ENCODE data around the gene ELP2. TPM values are rescaled to one million over a fixed set of nuclear protein-coding genes. Genes with fewer than 3 reads are reported as not detected.
A peak's percentile ranks its signal among the peaks of the same experiment; 100 is the strongest.
"Not testable (repeated sequence)": the region's sequence is repeated elsewhere in the genome, so short reads cannot be mapped to it uniquely, and the experiment has no call there.

The ELP2 gene
- total and polyA plus RNA-seq, 4 donors, result 27.3 to 78.1 (median 50.9) TPM

- Histone ChIP-seq H3K4me1 (ENCODE audit: control insufficient read depth in 4 of 4, insufficient read depth in 4 of 4, low read length in 3 of 4) (no peaks in the 10 kb centered on the region), H3K27me3 (ENCODE audit: control insufficient read depth in 4 of 4, insufficient read depth in 4 of 4, low read length in 3 of 4) (no peaks in the 10 kb centered on the region), H3K9me3 (ENCODE audit: control insufficient read depth in 4 of 4, low read length in 3 of 4) (no peaks in the 10 kb centered on the region), H3K36me3 (ENCODE audit: control insufficient read depth in 4 of 4, insufficient read depth in 3 of 4, low read depth in 1 of 4, low read length in 3 of 4) (peaks cover 1 to 51% (median 30%) of the 10 kb centered on the region in 4 donors), H3K4me3 (ENCODE audit: low read depth in 1 of 3, low read length in 3 of 3) (no peak overlapping the region), H3K27ac (ENCODE audit: low read depth in 1 of 2, low read length in 2 of 2) (no peak overlapping the region), H3K9ac (ENCODE audit: low read depth in 1 of 2, low read length in 2 of 2) (no peak overlapping the region)
- peak in 1 of 2 donors; percentile 34 for TF ChIP-seq RXRA (IDR thresholded peaks at IDR 0.05)
- TF ChIP-seq HNF4G (IDR thresholded peaks at IDR 0.05), result no peak
- DNase-seq (ENCODE audit: low spot score), result no peak
Observed at GRCh38 chr18:36112302-36112701, 17.4 kb upstream of the ELP2 start.

DNA sequence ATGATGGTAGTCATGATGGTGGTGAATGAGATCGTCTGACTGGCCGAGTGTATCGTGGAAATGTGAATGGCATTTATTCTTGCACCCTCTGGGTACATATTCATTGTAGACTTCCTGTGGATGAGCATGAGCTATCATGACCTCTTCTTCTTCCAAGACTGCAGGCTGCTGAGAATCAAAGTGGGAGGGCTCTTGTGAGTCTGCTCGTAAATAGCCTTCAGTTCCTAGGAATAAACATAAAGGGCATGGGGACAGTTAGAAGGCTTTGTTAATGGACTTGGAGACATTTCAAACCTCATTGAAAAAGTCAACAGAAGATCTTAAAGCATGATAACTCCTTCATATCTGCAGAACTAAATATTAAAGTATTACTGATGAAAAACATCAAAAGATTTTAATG, 15.4 kb upstream of the ELP2 start:
- Histone ChIP-seq H3K4me3 (ENCODE audit: low read depth in 1 of 3, low read length in 3 of 3) (no peak overlapping the region), H3K9me3 (ENCODE audit: control insufficient read depth in 4 of 4, low read length in 3 of 4) (no peaks in the 10 kb centered on the region), H3K36me3 (ENCODE audit: control insufficient read depth in 4 of 4, insufficient read depth in 3 of 4, low read depth in 1 of 4, low read length in 3 of 4) (peaks cover 1 to 51% (median 31%) of the 10 kb centered on the region in 4 donors), H3K27ac (ENCODE audit: low read depth in 1 of 2, low read length in 2 of 2) (no peak overlapping the region), H3K27me3 (ENCODE audit: control insufficient read depth in 4 of 4, insufficient read depth in 4 of 4, low read length in 3 of 4) (no peaks in the 10 kb centered on the region), H3K4me1 (ENCODE audit: control insufficient read depth in 4 of 4, insufficient read depth in 4 of 4, low read length in 3 of 4) (no peaks in the 10 kb centered on the region), H3K9ac (ENCODE audit: low read depth in 1 of 2, low read length in 2 of 2) (peak overlapping the region in 1 of 2 donors; percentile 21)
- TF ChIP-seq HNF4G (IDR thresholded peaks at IDR 0.05) (no peak), SP1 (IDR thresholded peaks at IDR 0.05) (no peak), MAX (IDR thresholded peaks at IDR 0.05) (no peak), RXRA (IDR thresholded peaks at IDR 0.05) (no peak), TAF1 (conservative IDR thresholded peaks at IDR 0.05) (no peak), HNF4A (conservative IDR thresholded peaks at IDR 0.05) (no peak), GABPA (IDR thresholded peaks at IDR 0.05 in 1 of 2, conservative IDR thresholded peaks at IDR 0.05 in 1 of 2) (no peak)
- TF ChIP-seq, protein P1, sequence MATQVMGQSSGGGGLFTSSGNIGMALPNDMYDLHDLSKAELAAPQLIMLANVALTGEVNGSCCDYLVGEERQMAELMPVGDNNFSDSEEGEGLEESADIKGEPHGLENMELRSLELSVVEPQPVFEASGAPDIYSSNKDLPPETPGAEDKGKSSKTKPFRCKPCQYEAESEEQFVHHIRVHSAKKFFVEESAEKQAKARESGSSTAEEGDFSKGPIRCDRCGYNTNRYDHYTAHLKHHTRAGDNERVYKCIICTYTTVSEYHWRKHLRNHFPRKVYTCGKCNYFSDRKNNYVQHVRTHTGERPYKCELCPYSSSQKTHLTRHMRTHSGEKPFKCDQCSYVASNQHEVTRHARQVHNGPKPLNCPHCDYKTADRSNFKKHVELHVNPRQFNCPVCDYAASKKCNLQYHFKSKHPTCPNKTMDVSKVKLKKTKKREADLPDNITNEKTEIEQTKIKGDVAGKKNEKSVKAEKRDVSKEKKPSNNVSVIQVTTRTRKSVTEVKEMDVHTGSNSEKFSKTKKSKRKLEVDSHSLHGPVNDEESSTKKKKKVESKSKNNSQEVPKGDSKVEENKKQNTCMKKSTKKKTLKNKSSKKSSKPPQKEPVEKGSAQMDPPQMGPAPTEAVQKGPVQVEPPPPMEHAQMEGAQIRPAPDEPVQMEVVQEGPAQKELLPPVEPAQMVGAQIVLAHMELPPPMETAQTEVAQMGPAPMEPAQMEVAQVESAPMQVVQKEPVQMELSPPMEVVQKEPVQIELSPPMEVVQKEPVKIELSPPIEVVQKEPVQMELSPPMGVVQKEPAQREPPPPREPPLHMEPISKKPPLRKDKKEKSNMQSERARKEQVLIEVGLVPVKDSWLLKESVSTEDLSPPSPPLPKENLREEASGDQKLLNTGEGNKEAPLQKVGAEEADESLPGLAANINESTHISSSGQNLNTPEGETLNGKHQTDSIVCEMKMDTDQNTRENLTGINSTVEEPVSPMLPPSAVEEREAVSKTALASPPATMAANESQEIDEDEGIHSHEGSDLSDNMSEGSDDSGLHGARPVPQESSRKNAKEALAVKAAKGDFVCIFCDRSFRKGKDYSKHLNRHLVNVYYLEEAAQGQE (IDR thresholded peaks at IDR 0.05), result no peak
- 93% methylated on average over 4 of the region's 4 CpGs for WGBS
- no peak for DNase-seq (ENCODE audit: low spot score)

- Histone ChIP-seq H3K9me3 (ENCODE audit: control insufficient read depth in 4 of 4, low read length in 3 of 4) (no peaks in the 10 kb centered on the region), H3K27me3 (ENCODE audit: control insufficient read depth in 4 of 4, insufficient read depth in 4 of 4, low read length in 3 of 4) (no peaks in the 10 kb centered on the region), H3K27ac (ENCODE audit: low read depth in 1 of 2, low read length in 2 of 2) (no peak overlapping the region), H3K9ac (ENCODE audit: low read depth in 1 of 2, low read length in 2 of 2) (no peak overlapping the region), H3K4me3 (ENCODE audit: low read depth in 1 of 3, low read length in 3 of 3) (no peak overlapping the region), H3K4me1 (ENCODE audit: control insufficient read depth in 4 of 4, insufficient read depth in 4 of 4, low read length in 3 of 4) (no peaks in the 10 kb centered on the region), H3K36me3 (ENCODE audit: control insufficient read depth in 4 of 4, insufficient read depth in 3 of 4, low read depth in 1 of 4, low read length in 3 of 4) (peaks cover 1 to 51% (median 31%) of the 10 kb centered on the region in 4 donors)
- no peak for TF ChIP-seq TAF1 (conservative IDR thresholded peaks at IDR 0.05)
- TF ChIP-seq, protein P2, sequence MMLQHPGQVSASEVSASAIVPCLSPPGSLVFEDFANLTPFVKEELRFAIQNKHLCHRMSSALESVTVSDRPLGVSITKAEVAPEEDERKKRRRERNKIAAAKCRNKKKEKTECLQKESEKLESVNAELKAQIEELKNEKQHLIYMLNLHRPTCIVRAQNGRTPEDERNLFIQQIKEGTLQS (IDR thresholded peaks at IDR 0.05), result no peak
- TF ChIP-seq ZBTB33 (IDR thresholded peaks at IDR 0.05), result no peak
- no peak for TF ChIP-seq YY1 (IDR thresholded peaks at IDR 0.05)
- no peak for TF ChIP-seq GABPA (IDR thresholded peaks at IDR 0.05 in 1 of 2, conservative IDR thresholded peaks at IDR 0.05 in 1 of 2)
- no peak for TF ChIP-seq JUND (IDR thresholded peaks at IDR 0.05)
- no peak for TF ChIP-seq SP1 (IDR thresholded peaks at IDR 0.05)
- no peak for TF ChIP-seq EGR1 (IDR thresholded peaks at IDR 0.05; ENCODE audit: low read depth in 2 of 2)
- no peak for TF ChIP-seq MAX (IDR thresholded peaks at IDR 0.05)
- TF ChIP-seq FOXA2 (IDR thresholded peaks at IDR 0.05), result no peak
- no peak for TF ChIP-seq RXRA (IDR thresholded peaks at IDR 0.05)
- TF ChIP-seq, protein P3, sequence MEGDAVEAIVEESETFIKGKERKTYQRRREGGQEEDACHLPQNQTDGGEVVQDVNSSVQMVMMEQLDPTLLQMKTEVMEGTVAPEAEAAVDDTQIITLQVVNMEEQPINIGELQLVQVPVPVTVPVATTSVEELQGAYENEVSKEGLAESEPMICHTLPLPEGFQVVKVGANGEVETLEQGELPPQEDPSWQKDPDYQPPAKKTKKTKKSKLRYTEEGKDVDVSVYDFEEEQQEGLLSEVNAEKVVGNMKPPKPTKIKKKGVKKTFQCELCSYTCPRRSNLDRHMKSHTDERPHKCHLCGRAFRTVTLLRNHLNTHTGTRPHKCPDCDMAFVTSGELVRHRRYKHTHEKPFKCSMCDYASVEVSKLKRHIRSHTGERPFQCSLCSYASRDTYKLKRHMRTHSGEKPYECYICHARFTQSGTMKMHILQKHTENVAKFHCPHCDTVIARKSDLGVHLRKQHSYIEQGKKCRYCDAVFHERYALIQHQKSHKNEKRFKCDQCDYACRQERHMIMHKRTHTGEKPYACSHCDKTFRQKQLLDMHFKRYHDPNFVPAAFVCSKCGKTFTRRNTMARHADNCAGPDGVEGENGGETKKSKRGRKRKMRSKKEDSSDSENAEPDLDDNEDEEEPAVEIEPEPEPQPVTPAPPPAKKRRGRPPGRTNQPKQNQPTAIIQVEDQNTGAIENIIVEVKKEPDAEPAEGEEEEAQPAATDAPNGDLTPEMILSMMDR (IDR thresholded peaks at IDR 0.05; ENCODE audit: low read depth, low read length, missing input control), result no peak
- TF ChIP-seq FOXA1 (IDR thresholded peaks at IDR 0.05), result no peak
- TF ChIP-seq NR2F2 (IDR thresholded peaks at IDR 0.05), result no peak
- TF ChIP-seq HNF4A (conservative IDR thresholded peaks at IDR 0.05), result no peak
- DNase-seq (ENCODE audit: low spot score), result no peak
- WGBS, result 93% methylated on average over 1 of the region's 1 CpG
Observed at GRCh38 chr18:36114738-36115137, 15.0 kb upstream of the ELP2 start.

- H3K36me3 ChIP-seq (ENCODE audit: control insufficient read depth in 4 of 4, insufficient read depth in 3 of 4, low read depth in 1 of 4, low read length in 3 of 4), result peaks cover 1 to 37% (median 29%) of the 10 kb centered on the region in 4 donors
- not testable (repeated sequence) for DNase-seq (ENCODE audit: low spot score); H3K9me3 ChIP-seq (ENCODE audit: control insufficient read depth in 4 of 4, low read length in 3 of 4); H3K9ac ChIP-seq (ENCODE audit: low read depth in 1 of 2, low read length in 2 of 2); H3K4me3 ChIP-seq (ENCODE audit: low read depth in 1 of 3, low read length in 3 of 3); H3K27ac ChIP-seq (ENCODE audit: low read depth in 1 of 2, low read length in 2 of 2); H3K4me1 ChIP-seq (ENCODE audit: control insufficient read depth in 4 of 4, insufficient read depth in 4 of 4, low read length in 3 of 4); H3K27me3 ChIP-seq (ENCODE audit: control insufficient read depth in 4 of 4, insufficient read depth in 4 of 4, low read length in 3 of 4)
- WGBS, result 94% methylated on average over 11 of the region's 11 CpGs
Observed at GRCh38 chr18:36116771-36117170, 12.9 kb upstream of the ELP2 start.

Data from liver (tissue), 9 donors.